Skin of body (tissue), 2 donors: ENCODE data around the gene SLC8B1. TPM values are rescaled to one million over a fixed set of nuclear protein-coding genes. Genes with fewer than 3 reads are reported as not detected.

ENCODE experiments used
- small RNA-seq: library from RNA; depleted of rRNA; stranded (forward); fragments of <200 nt; gene quantifications from one replicate; pipeline ENCODE3, GENCODE V24; 2014; ENCODE audit warnings: low replicate concordance
- total RNA-seq: library from RNA; depleted of rRNA; stranded (reverse); fragments of >200 nt; gene quantifications from one replicate; pipeline ENCODE4 v1.2.3, GENCODE V29; 2014

SLC8B1 gene
- total RNA-seq, 1 donor from 2014 or later: 14.1 TPM

Small RNA genes within 50 kb of the gene (small RNA-seq; reads per million reads assigned to genes)
- not detected for gene MIR6762

Other genes with a start within 250 kb of the SLC8B1 start
- gene RASAL1, start 199.3 kb downstream of the SLC8B1 start, total RNA-seq: 8.1 TPM
- not detected for gene CFAP73, start 185.4 kb downstream of the SLC8B1 start, total RNA-seq
- 15.4 TPM for gene DDX54, start 149.6 kb downstream of the SLC8B1 start, total RNA-seq
- gene RITA1, start 149.4 kb downstream of the SLC8B1 start, total RNA-seq: 5.3 TPM
- gene TPCN1, start 113.6 kb downstream of the SLC8B1 start, total RNA-seq: 19.0 TPM
- 11.1 TPM for gene PLBD2, start 23.5 kb upstream of the SLC8B1 start, total RNA-seq
- gene SDS, start 68.8 kb upstream of the SLC8B1 start, total RNA-seq: not detected
- gene SDSL, start 87.3 kb upstream of the SLC8B1 start, total RNA-seq: 2.6 TPM
- gene LHX5, start 136.8 kb upstream of the SLC8B1 start, total RNA-seq: not detected